LNCAP (cell line): ENCODE data around the gene ZSCAN23.

Source experiments
- TF ChIP-seq, protein P1 (sequence below): fragments of 450-650 bp; IDR thresholded peaks from 2 replicates; pipeline ENCODE4 v1.5.1; 2017; ENCODE audit warnings: mild to moderate bottlenecking

The ZSCAN23 gene

DNA sequence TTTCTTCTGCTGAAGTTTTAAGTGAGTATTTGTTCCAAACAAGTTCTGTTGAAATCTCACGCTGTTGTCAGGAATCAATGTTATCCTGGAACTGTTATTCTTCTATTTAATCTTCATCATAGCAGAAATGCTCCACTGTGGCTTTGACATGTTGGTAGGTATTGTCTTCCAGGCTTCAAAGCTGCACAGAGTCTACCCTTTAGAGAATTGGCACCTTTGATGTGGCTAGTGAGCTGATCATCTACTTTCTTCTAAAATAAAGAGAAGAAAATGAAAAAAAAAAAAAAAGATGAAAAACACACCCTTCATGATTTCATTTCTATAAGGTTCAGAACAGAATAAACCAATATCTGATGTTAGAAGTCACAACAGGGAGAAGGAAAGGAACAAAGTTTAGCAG is 5.8 kb upstream of the ZSCAN23 start:
- TF ChIP-seq, protein P1, sequence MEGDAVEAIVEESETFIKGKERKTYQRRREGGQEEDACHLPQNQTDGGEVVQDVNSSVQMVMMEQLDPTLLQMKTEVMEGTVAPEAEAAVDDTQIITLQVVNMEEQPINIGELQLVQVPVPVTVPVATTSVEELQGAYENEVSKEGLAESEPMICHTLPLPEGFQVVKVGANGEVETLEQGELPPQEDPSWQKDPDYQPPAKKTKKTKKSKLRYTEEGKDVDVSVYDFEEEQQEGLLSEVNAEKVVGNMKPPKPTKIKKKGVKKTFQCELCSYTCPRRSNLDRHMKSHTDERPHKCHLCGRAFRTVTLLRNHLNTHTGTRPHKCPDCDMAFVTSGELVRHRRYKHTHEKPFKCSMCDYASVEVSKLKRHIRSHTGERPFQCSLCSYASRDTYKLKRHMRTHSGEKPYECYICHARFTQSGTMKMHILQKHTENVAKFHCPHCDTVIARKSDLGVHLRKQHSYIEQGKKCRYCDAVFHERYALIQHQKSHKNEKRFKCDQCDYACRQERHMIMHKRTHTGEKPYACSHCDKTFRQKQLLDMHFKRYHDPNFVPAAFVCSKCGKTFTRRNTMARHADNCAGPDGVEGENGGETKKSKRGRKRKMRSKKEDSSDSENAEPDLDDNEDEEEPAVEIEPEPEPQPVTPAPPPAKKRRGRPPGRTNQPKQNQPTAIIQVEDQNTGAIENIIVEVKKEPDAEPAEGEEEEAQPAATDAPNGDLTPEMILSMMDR, result no peak

DNA sequence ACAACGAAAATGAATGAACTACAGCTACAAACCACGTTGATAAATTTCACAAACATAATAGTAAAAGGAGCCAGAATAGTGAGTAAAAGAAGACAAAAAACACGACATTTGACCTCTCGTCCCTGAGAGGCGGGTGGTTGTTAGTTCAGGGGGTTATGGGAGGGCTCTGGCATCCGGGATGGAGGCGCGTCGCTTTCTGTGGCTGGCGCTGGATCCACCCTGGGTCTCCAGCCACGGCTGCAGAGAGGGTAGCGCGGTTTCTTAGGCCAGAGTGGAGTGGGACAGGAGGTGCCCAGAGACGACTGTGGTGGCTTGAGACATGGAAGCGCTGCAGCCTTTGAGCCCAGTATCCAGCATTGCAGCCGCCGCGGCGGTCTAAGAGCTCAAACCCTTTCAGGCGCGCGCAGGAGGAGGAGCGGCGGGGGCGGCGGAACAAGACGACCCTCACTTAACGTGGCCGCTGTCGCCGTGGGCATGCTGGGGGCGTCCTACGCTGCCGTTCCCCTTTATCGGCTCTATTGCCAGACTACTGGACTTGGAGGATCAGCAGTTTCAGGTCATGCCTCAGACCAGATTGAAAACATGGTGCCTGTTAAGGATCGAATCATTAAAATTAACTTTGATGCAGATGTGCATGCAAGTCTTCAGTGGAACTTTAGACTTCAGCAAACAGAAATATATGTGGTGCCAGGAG is 3.7 kb upstream of the ZSCAN23 start:
- TF ChIP-seq, protein P1, result no peak

DNA sequence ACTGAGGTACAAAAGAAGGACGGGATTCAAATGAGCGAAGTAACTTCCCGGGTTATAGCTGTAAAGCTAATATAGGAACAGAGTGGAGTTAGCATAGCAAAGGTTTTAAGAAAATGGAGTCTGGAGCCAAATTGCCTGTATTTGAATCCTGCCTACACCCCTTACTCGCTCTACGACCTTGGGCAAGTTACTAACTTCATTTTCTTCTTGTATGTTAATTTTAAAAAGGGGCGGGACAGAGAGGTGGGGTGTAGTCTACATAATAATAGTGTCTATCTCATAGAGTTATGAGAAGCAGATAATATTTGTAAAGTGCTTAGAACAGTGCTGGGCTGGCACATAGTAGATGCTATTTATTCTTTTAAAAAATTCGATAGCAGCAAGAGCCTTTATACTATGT is 705 bp downstream of the ZSCAN23 start:
- TF ChIP-seq, protein P1, result no peak

DNA sequence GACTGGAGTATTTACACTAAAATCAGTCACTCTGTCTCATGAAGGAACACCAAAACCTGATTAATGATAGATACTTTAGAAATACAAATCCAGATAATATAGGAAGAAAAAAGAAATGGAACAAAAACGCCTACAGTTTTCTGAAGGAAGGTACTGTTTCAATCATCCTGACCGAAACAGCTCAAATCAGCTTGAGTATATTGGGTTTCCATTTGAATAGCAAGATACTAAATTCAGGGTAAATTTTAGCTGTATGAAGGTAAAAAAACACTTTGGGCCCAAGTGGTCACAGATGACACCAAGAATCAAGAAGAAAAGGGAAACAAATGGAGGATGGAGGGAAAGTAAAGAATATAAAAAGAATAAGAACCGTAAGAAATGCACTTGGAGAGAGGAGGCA is 6.9 kb downstream of the ZSCAN23 start:
- TF ChIP-seq, protein P1, result no peak

DNA sequence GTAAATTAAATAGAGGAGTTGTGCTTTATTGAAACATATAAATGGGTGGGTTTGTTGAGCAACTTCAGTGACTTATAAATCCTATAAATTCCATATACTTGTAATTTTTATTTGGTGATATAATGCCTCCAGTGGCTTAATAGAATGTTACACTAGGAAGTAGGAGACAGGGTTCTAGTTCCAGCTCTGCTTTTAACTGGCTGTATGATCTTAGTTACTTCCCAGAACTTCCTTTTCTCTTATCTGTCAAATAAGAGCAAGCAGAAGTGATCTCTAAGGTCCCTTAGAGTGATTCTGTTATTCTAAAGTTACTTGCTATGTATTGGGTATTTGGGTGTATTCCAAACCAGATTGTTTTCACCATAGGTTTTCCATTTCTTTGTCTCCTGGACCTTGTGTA is 10.2 kb downstream of the ZSCAN23 start:
- TF ChIP-seq, protein P1, result no peak

DNA sequence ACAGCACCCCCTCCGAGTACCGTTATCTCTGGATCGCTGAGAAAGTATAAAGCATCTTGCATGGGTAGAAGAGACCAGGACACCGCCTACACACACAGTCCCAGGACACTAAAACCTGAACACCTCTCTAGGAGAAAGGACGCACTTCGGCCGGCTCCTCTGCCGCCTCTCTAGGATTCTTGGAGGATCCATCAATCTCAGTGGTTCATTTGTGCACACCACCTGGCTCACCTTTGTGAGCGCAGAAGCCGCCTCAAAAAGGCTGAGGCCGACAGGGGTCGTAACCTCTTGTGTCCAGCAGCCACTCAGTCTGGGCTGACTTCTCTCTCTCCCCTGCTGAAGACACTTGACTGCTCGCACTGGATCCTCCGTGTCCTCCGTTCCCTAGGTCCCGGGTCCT is 13.5 kb downstream of the ZSCAN23 start:
- TF ChIP-seq, protein P1, result no peak

DNA sequence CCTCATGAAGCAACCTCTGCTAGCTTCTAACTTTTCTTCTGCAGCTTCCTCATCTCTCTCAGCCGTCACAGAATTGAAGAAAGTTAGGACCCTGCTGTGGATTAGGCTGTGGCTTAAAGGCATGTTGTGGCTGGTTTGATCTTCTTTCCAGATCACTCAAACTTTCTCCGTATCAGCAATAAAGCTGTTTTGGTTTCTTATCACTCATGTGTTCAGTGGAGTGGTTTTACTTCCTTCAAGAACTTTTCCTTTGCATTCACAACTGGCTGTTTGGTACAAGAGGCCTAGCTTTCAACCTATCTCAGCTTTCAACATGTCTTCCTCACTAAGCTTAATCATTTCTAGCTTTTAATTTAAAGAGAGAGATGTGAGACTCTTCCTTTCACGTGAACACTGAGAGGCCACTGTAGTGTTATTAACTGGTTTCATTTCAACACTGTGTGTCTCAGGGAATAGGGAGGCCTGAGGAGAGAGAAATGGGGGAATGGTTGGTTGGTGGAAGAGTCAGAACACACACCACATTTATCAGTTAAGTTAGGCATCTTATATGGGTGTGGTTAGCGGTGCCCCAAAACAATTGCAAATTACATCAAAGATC is 17.2 kb downstream of the ZSCAN23 start:
- TF ChIP-seq, protein P1, result no peak
